22Rv1 (cell line): ENCODE results near the gene STARD7.

Experiments
- CTCF ChIP-seq: fragments of 450-650 bp; IDR thresholded peaks from 2 replicates; pipeline ENCODE4 v1.5.1; 2017; ENCODE audit warnings: mild to moderate bottlenecking
- ZFX ChIP-seq: fragments of 450-650 bp; IDR thresholded peaks from 2 replicates; pipeline ENCODE4 v1.6.1; 2017; ENCODE audit warnings: antibody characterized with exemption, borderline replicate concordance

GRCh38 chr2:96144481-96145035 lies 64.1 kb downstream of the STARD7 start:
- TF ChIP-seq CTCF (no peak), ZFX (no peak)
